HepG2 (cell line): ENCODE results near the gene PRRT1. TPM values are rescaled to one million over a fixed set of nuclear protein-coding genes. Genes with fewer than 3 reads are reported as not detected.

Experiments
- BHLHE40 ChIP-seq: IDR thresholded peaks from 2 replicates; pipeline ENCODE4 v1.6.1; 2011; ENCODE audit warnings: low read length, improper control_type of control experiment
- EZH2 ChIP-seq: conservative IDR thresholded peaks from 2 replicates; pipeline ENCODE4 v1.6.1; 2012; ENCODE audit warnings: mild to moderate bottlenecking, low read depth, low read length, moderate library complexity
- KLF11 ChIP-seq: IDR thresholded peaks from 2 replicates; pipeline ENCODE4 v1.6.1; 2016; ENCODE audit warnings: missing compliant biosample characterization
- MYPOP ChIP-seq: sonication (generic); formaldehyde crosslinking; IDR thresholded peaks from 2 replicates; pipeline ENCODE4 v1.8.1; 2023; ENCODE audit warnings: mild to moderate bottlenecking, moderate library complexity, missing genetic modification reagents
- PCBP2 ChIP-seq: fragments of 200-400 bp; formaldehyde crosslinking; optimal IDR thresholded peaks from 2 replicates; pipeline ENCODE3; 2018; ENCODE audit warnings: low read length, low read depth; ENCODE audit not compliant: poor library complexity, severe bottlenecking
- RBFOX2 ChIP-seq: fragments of 200-400 bp; formaldehyde crosslinking; IDR thresholded peaks from 2 replicates; pipeline ENCODE4 v1.6.1; 2017; ENCODE audit warnings: low read depth, mild to moderate bottlenecking, low read length
- REPIN1 ChIP-seq: sonication (generic); formaldehyde crosslinking; IDR thresholded peaks from 2 replicates; pipeline ENCODE4 v1.8.0; 2022; ENCODE audit warnings: missing genetic modification reagents, low read depth, mild to moderate bottlenecking, borderline replicate concordance
- SIN3A ChIP-seq: IDR thresholded peaks from 2 replicates; pipeline ENCODE4 v1.6.1; 2011; ENCODE audit warnings: low read depth, mild to moderate bottlenecking, control low read depth, low read length, borderline replicate concordance
- SP2 ChIP-seq: sonication (generic); formaldehyde crosslinking; IDR thresholded peaks from 2 replicates; pipeline ENCODE4 v1.5.1; 2020; ENCODE audit warnings: mild to moderate bottlenecking, missing genetic modification reagents
- TRIM24 ChIP-seq: sonication (generic); formaldehyde crosslinking; IDR thresholded peaks from 2 replicates; pipeline ENCODE4 v1.8.0; 2022; ENCODE audit warnings: mild to moderate bottlenecking, missing genetic modification reagents
- XRCC5 ChIP-seq: fragments of 200-400 bp; formaldehyde crosslinking; optimal IDR thresholded peaks from 2 replicates; pipeline ENCODE3; 2017; ENCODE audit warnings: mild to moderate bottlenecking, low read length
- ZIK1 ChIP-seq: sonication (generic); formaldehyde crosslinking; IDR thresholded peaks from 2 replicates; pipeline ENCODE4 v1.5.0; 2020; ENCODE audit warnings: mild to moderate bottlenecking, low read depth, missing genetic modification reagents, borderline replicate concordance
- ZNF256 ChIP-seq: sonication (generic); formaldehyde crosslinking; conservative IDR thresholded peaks from 2 replicates; pipeline ENCODE4 v1.4.0; 2020; ENCODE audit warnings: missing genetic modification reagents
- ZNF333 ChIP-seq: sonication (generic); formaldehyde crosslinking; IDR thresholded peaks from 2 replicates; pipeline ENCODE4 v1.4.0; 2020; ENCODE audit warnings: mild to moderate bottlenecking, missing genetic modification reagents, borderline replicate concordance
- ZNF652 ChIP-seq: IDR thresholded peaks from 2 replicates; pipeline ENCODE4 v1.6.1; 2016; ENCODE audit warnings: low read depth, borderline replicate concordance
- ZNF678 ChIP-seq: sonication (generic); formaldehyde crosslinking; IDR thresholded peaks from 2 replicates; pipeline ENCODE4 v1.4.0; 2020; ENCODE audit warnings: mild to moderate bottlenecking, missing genetic modification reagents
- ZNF766 ChIP-seq: sonication (generic); formaldehyde crosslinking; IDR thresholded peaks from 2 replicates; pipeline ENCODE4 v1.5.0; 2020; ENCODE audit warnings: missing genetic modification reagents, borderline replicate concordance
- ZNF878 ChIP-seq: sonication (generic); formaldehyde crosslinking; IDR thresholded peaks from 2 replicates; pipeline ENCODE4 v1.8.1; 2023; ENCODE audit warnings: mild to moderate bottlenecking, missing genetic modification reagents, moderate library complexity
- ZSCAN5A ChIP-seq: sonication (generic); formaldehyde crosslinking; IDR thresholded peaks from 2 replicates; pipeline ENCODE4 v1.8.0; 2022; ENCODE audit warnings: mild to moderate bottlenecking, missing genetic modification reagents, borderline replicate concordance
- polyA plus RNA-seq, 8 experiments: library from polyadenylated mRNA; depleted of rRNA in 3 of 8; stranded (reverse) in 7 of 8; unstranded in 1 of 8; fragments of >200 nt; fragmentation: Illumina TruSeq in 4 of 8; extraction: Trizol in 4 of 8; gene quantifications; 2 replicates each; pipeline versions ENCODE4 v1.2.1 to v1.2.3, GENCODE V29; 2011 to 2016; ENCODE audit warnings: low read depth in 4 of 8, missing spikeins in 1 of 8, mixed read lengths in 1 of 8; ENCODE audit not compliant: insufficient read depth in 1 of 8
- total RNA-seq, 5 experiments: library from RNA; depleted of rRNA; stranded (reverse); fragments of >200 nt; fragmentation: Illumina TruSeq; extraction: Trizol; gene quantifications; 2 replicates each; pipeline ENCODE4 v1.2.3, GENCODE V29; 2016; ENCODE audit warnings: low read depth in 1 of 5
- TF ChIP-seq, protein P1 (sequence below): sonication (generic); formaldehyde crosslinking; IDR thresholded peaks from 2 replicates; pipeline ENCODE4 v1.8.0; 2022; ENCODE audit warnings: mild to moderate bottlenecking, missing genetic modification reagents, moderate library complexity
- TF ChIP-seq, protein P2 (sequence below): sonication (generic); formaldehyde crosslinking; IDR thresholded peaks from 2 replicates; pipeline ENCODE4 v1.8.0; 2022; ENCODE audit warnings: mild to moderate bottlenecking, missing genetic modification reagents; ENCODE audit not compliant: insufficient replicate concordance
- TF ChIP-seq, protein P3 (sequence below): IDR thresholded peaks from 2 replicates; pipeline ENCODE4 v1.6.1; 2016

PRRT1 gene
- total and polyA plus RNA-seq, 2 of the 13 experiments (the other 11 are each of a cell fraction or from before 2014, with no cell fraction given), result 0.64 to 1.4 TPM

DNA sequence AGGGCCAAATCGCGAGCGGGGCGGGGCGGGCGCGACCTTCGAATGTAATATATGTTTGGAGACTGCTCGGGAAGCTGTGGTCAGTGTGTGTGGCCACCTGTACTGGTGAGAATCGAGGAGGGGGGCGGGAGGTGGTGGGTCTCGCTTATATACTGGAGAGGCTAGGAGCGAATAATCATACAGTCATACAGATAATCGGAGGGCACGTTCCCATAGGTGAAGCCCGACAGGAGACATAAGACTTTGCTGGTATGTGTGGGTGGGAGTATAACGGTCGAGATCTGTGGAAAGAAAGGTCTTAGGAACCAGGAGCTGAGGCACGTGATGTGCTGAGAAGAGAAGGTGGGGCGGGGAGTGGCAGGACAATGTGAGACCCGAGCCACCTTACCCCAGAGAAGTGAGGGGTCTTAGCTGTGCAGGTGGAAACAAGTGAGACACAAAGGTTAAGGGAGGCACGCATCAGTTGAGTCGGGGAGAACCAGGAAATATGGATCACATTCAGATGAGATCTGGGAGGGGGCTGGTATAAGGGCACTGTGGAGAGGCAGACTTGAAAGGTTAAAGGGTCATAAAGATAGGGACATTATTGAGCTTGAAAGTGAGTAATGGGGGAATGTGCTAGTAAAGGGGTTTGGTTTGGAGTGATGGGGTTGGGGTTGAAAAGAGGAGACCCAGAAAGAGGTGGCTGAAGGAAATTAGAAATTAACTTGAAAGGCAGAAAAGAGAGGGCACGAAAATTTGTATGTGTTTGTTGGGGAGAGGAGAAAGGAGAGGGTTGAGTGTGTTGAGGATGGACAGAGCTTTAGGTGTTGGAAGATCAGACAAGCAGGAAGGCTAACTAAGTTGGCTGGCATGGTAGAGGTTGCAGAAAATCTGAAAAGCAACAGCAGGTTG lies 27.1 kb upstream of the PRRT1 start (continued):
- no peak for TF ChIP-seq ZNF878 (CRISPR knock-in tag)
- TF ChIP-seq, protein P1, sequence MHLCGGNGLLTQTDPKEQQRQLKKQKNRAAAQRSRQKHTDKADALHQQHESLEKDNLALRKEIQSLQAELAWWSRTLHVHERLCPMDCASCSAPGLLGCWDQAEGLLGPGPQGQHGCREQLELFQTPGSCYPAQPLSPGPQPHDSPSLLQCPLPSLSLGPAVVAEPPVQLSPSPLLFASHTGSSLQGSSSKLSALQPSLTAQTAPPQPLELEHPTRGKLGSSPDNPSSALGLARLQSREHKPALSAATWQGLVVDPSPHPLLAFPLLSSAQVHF, result no peak
- TF ChIP-seq ZNF256, result no peak
- no peak for TF ChIP-seq TRIM24 (CRISPR knock-in tag)
- TF ChIP-seq SIN3A, result peak; percentile 34; the same call in 1 of the 2 replicates
- TF ChIP-seq KLF11 (CRISPR knock-in tag), result peak; percentile 54; the same call in 1 of the 2 replicates
- TF ChIP-seq, protein P2, sequence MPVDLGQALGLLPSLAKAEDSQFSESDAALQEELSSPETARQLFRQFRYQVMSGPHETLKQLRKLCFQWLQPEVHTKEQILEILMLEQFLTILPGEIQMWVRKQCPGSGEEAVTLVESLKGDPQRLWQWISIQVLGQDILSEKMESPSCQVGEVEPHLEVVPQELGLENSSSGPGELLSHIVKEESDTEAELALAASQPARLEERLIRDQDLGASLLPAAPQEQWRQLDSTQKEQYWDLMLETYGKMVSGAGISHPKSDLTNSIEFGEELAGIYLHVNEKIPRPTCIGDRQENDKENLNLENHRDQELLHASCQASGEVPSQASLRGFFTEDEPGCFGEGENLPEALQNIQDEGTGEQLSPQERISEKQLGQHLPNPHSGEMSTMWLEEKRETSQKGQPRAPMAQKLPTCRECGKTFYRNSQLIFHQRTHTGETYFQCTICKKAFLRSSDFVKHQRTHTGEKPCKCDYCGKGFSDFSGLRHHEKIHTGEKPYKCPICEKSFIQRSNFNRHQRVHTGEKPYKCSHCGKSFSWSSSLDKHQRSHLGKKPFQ (CRISPR knock-in tag), result no peak
- TF ChIP-seq ZNF652 (CRISPR knock-in tag), result no peak
- TF ChIP-seq PCBP2, result no peak
- TF ChIP-seq XRCC5, result no peak
- TF ChIP-seq BHLHE40, result peak; percentile 61; the same call in 1 of the 2 replicates
- no peak for TF ChIP-seq SP2
- TF ChIP-seq ZNF766, result no peak
- TF ChIP-seq MYPOP (CRISPR knock-in tag), result no peak
- TF ChIP-seq ZNF678 (CRISPR knock-in tag), result no peak
- TF ChIP-seq, protein P3, sequence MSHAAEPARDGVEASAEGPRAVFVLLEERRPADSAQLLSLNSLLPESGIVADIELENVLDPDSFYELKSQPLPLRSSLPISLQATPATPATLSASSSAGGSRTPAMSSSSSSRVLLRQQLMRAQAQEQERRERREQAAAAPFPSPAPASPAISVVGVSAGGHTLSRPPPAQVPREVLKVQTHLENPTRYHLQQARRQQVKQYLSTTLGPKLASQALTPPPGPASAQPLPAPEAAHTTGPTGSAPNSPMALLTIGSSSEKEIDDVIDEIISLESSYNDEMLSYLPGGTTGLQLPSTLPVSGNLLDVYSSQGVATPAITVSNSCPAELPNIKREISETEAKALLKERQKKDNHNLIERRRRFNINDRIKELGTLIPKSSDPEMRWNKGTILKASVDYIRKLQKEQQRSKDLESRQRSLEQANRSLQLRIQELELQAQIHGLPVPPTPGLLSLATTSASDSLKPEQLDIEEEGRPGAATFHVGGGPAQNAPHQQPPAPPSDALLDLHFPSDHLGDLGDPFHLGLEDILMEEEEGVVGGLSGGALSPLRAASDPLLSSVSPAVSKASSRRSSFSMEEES (CRISPR knock-in tag), result 0 out of 2 replicates have a peak, but pooled peaks have one; percentile 28
- no peak for TF ChIP-seq ZNF333 (CRISPR knock-in tag)
- no peak for TF ChIP-seq REPIN1
- TF ChIP-seq ZSCAN5A (CRISPR knock-in tag), result 0 out of 2 replicates have a peak, but pooled peaks have one; percentile 44
- no peak for TF ChIP-seq EZH2
- no peak for TF ChIP-seq ZIK1 (CRISPR knock-in tag)
- TF ChIP-seq RBFOX2, result 0 out of 2 replicates have a peak, but pooled peaks have one; percentile 24
